Adipose tissue (tissue), 3 donors: ENCODE results near the gene IQCF6. TPM values are rescaled to one million over a fixed set of nuclear protein-coding genes. Genes with fewer than 3 reads are reported as not detected.
"Not testable (repeated sequence)": the region's sequence is repeated elsewhere in the genome, so short reads cannot be mapped to it uniquely, and the experiment has no call there.

ENCODE experiments used
- H3K27ac ChIP-seq: one replicate; pipeline ENCODE4 v1.5.1; 2013; ENCODE audit warnings: low read depth, low read length
- WGBS, 3 donors: extraction: QIAGEN DNeasy Blood & Tissue Kit; methylation state at CpG; one replicate each; pipeline ENCODE4 v1.1.7; 2013; 5-methylcytosine and 5-hydroxymethylcytosine counted together
- polyA plus RNA-seq, 3 donors: library from polyadenylated mRNA; stranded (reverse); fragments of 200-250 nt; gene quantifications; one replicate each; pipeline ENCODE4 v1.2.3, GENCODE V29; 2013
- donor health status: healthy with polysubstance abuse.
- donor health status: Bipolar disorder and iron deficiency.
- donor health status: healthy.

IQCF6 gene
- not detected for polyA plus RNA-seq

- H3K27ac ChIP-seq, result no peak within 1 kb of the TSS
- 94 to 97% (median 96%) methylated on average over 5 of the region's 5 CpGs for WGBS, 3 donors
These were observed at the start of gene IQCF6 for GRCh38 chr3:51779137-51779536. IQCF6 (minus strand) TSS chr3:51779237; CDS start chr3:51779224, 13 bp downstream.

GRCh38 chr3:51828297-51828696 is 49.3 kb upstream of the IQCF6 start:
- H3K27ac ChIP-seq, result no peak overlapping the region
- WGBS, 3 donors, result 56 to 80% (median 78%) methylated on average over 1 of the region's 1 CpG

DNA sequence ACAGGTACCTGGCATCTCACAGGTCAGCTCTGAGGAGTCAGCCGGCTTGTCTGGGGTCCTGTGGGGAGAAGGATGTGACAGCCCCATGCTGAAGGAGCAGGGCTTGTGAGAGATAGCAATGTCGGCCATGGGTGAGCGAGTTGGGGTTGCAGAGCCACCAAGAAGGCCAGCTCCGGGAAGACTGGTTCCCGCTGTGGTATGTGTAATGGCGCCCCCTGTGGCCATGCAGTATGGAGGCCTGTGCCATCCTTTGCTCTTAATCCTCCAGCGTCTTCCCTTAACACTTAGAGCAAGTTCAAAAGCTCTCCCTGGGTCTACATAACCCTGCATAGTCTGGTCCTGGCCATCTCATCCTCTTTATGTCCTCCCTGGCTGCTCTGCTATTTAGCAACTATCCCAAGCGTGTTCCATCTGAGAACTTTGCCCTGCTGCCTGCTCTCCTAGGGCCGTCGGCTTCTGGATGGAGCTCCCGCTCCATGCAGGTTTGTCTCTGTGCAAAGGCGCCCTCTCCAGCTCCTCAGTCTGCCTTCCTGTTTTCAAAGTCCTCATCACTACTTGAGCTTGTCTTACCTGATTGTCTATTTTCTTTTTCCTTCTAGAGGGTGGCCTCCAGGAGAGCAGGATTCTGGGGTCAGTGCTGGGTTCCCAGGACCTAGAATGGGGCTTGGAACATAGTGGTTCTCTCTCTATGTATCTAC is 40.8 kb upstream of the IQCF6 start:
- WGBS, 3 donors, result 44 to 50% (median 49%) methylated on average over 12 of the region's 12 CpGs
- H3K27ac ChIP-seq, result no peak overlapping the region

DNA sequence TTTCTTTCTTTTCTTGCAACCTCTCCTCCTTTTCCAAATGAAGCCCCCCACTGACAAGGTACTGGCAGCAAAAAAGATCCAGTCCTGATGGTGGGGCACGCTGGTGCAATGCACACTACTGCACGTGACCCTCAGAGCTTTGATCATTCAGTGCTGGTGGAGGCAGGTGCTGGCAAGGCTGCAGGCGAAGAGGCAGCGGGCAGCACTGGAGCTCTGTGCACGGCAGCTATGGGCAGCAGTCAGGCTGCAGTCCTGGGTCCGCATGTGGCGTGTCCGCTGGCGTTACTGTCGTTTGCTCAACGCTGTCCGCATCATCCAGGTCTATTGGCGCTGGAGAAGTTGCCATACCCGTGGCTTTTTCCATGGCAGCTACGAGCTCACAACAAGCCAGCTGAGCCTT is 40.1 kb upstream of the IQCF6 start:
- 85 to 94% (median 90%) methylated on average over 15 of the region's 15 CpGs for WGBS, 3 donors
- H3K27ac ChIP-seq, result no peak overlapping the region

GRCh38 chr3:51817375-51817774 is 38.3 kb upstream of the IQCF6 start:
- no peak overlapping the region for H3K27ac ChIP-seq
- 83 to 93% (median 84%) methylated on average over 2 of the region's 2 CpGs for WGBS, 3 donors

DNA sequence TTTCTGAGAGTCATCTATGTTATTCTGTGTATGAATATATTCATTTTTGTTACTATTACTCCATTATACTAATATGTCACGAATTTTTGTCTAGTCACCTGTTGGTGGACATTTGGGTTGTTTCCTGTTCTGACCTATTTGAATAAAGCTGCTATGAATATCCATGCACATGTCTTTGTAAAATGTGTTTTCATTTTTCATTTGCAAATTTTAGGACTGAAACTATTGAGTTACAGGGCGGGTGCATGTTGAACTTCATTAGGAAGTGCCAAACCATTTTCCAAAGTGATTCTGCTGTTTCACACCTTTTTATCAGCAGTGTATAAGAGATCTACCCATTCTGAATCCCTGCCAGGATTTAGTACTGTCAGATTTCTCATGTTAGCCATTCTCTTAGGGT is 37.7 kb upstream of the IQCF6 start:
- no peak overlapping the region for H3K27ac ChIP-seq
- 67 to 86% (median 85%) methylated on average over 2 of the region's 2 CpGs for WGBS, 3 donors

DNA sequence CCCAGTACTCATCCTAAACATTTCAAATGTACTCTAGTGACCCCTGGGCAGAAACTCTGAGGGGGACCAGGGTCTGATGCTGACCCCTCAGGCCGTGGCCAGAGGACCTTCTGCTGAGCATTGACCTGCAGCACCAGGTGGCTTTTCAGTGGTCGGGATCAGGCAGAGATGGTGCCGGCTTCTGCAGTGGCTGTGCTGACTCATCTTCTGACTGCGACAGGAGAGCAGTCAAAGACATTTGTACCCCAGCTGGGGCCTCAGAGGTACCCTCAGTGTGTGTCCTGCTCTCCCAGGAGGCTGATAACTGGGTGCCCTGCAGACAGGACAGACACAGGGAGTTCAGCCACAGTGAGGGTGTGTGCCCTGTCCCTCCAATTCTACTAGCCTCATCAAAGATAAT is 36.6 kb upstream of the IQCF6 start:
- H3K27ac ChIP-seq, result no peak overlapping the region
- 63 to 67% (median 66%) methylated on average over 4 of the region's 4 CpGs for WGBS, 3 donors

DNA sequence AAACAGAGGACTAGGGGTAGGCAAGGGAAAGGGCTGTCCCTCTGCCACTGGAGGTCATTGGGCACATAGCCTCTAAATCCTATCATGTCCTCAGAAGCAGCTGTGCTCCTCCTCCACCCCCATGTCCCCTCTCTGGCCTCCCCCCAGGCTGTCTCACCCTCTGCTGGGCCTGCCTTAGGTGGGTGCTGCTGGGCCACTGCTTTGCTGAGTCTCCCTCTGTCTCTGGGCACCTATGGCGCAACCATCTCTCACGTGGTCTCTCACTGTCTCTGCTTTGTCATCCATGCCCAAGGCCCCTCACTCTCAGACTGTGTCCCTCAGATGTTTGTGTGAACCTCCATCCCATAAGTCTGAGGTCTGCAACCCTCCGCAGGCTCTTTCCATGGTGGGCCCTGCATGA is 35.0 kb upstream of the IQCF6 start:
- no peak overlapping the region for H3K27ac ChIP-seq
- 86 to 90% (median 88%) methylated on average over 3 of the region's 3 CpGs for WGBS, 3 donors

GRCh38 chr3:51813539-51813938 is 34.5 kb upstream of the IQCF6 start:
- WGBS, 3 donors, result 44 to 67% (median 67%) methylated on average over 5 to 6 of the region's 6 CpGs
- no peak overlapping the region for H3K27ac ChIP-seq

DNA sequence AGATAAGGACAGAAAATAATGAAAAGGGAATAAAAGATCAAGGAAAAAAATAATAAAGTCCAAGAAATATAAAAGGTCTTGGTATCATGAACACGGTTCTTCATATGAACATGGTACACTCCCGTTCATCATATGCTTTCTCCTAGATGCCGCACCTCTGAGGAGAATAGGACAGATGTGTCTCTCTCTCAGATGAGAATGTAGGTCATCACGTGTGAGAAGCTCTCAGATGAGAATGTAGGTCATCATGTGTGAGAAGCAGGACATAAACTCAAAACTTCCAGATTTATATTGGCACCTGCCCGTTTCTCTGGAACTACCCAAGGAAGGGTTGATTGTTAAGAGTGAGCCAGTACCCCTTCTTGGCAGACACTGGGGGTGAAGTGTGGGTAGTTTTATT is 29.9 kb upstream of the IQCF6 start:
- 80 to 92% (median 86%) methylated on average over 5 of the region's 5 CpGs for WGBS, 3 donors
- H3K27ac ChIP-seq, result no peak overlapping the region

- 20 to 53% (median 47%) methylated on average over 11 of the region's 11 CpGs for WGBS, 3 donors
- H3K27ac ChIP-seq, result no peak overlapping the region
These were observed 23.2 kb upstream of the IQCF6 start for GRCh38 chr3:51802106-51802703.

DNA sequence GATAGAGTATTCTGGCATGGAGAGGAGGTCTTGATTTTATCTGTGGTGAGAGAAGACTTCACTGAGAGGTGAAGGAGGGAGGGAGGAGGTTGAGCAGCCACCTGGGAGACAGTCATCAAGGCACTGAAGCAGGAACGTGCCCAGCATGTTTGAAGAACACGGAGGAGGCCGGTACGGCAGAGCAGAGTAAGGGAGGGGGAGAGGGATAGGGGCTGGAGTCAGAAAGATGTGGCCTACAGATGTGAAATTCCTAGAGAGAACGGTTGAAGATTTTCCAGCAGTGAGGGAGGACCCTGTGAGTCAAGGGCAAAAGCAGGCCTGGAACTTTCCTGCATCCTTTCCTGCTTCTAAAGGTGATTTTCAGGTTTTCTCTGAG is 21.7 kb upstream of the IQCF6 start:
- 63 to 66% (median 65%) methylated on average over 5 of the region's 5 CpGs for WGBS, 3 donors
- H3K27ac ChIP-seq, result no peak overlapping the region

- H3K27ac ChIP-seq, result no peak overlapping the region
- WGBS, 3 donors, result 18 to 28% (median 26%) methylated on average over 3 of the region's 3 CpGs
These were observed 21.1 kb upstream of the IQCF6 start for GRCh38 chr3:51799879-51800749.

DNA sequence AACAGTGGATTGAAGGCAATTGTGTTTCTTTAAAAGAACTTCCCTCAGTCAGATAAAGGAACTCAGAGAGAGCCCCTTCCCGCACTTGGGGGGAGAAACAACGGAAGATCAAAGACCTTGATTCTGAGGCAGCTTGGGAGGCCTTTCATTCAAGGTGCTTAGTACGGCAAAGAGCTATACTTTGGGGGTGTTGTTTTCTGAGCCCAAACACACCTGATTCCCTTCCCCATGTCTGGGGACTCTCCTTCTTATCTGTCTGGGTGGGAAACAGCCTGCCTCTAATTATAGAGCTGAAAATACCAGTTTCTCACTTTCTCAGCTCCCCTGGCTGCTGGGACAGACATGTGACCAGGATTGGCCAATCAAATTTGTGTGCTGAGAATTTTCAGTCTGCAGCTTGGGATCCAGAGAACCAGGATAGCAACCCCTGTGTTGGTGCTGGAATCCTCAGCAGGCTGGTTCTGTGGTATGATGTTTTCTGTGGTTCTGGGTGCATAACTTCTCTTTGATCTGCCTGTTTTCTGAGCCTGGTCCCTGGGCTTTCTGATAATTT is 19.4 kb upstream of the IQCF6 start:
- 15 to 47% (median 44%) methylated on average over 3 of the region's 3 CpGs for WGBS, 3 donors
- H3K27ac ChIP-seq, result no peak overlapping the region

DNA sequence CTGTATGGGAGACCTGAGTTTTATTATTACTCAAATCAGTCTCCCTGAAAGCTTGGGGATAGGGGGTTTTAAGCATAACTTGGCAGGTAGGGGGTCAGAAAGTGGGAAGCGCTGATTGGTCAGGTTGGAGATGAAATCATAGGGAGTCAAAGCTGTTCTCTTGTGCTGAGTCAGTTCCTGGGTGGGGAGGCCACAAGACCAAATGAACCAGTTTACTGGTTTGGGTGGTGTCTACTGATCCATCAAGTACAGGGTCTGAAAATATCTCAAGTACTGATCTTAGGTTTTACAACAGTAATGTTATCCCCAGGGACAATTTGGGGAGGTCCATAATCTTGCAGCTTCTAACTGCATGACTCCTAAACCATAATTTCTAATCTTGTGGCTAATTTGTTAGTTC is 17.8 kb upstream of the IQCF6 start:
- H3K27ac ChIP-seq, result no peak overlapping the region
- 90 to 96% (median 93%) methylated on average over 1 of the region's 1 CpG for WGBS, 3 donors

GRCh38 chr3:51794206-51794605 is 15.2 kb upstream of the IQCF6 start:
- H3K27ac ChIP-seq, result no peak overlapping the region
- WGBS, 3 donors, result 37 to 67% (median 50%) methylated on average over 2 of the region's 2 CpGs

DNA sequence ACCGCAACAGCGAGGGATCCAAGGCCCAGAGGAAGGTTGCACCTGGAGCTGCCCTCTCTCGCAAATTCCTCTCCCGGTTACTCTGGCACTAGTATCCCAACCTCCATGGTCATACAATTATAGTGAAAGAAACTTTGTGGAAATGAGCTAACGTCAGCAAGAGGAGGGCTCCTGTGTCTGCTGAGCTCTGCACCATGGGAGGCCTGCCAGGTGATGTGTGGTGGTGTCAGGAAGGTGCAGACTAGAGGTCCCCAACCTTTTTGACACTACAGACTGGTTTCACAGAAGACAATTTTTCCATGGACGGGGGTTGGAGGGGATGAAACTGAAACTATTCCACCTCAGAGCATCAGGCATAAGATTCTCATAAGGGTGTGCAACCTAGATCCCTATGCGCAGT is 13.2 kb upstream of the IQCF6 start:
- H3K27ac ChIP-seq, result no peak overlapping the region
- 76 to 88% (median 85%) methylated on average over 7 of the region's 7 CpGs for WGBS, 3 donors

GRCh38 chr3:51789437-51789836 is 10.4 kb upstream of the IQCF6 start:
- no peak overlapping the region for H3K27ac ChIP-seq
- 89 to 95% (median 94%) methylated on average over 1 of the region's 1 CpG for WGBS, 3 donors

DNA sequence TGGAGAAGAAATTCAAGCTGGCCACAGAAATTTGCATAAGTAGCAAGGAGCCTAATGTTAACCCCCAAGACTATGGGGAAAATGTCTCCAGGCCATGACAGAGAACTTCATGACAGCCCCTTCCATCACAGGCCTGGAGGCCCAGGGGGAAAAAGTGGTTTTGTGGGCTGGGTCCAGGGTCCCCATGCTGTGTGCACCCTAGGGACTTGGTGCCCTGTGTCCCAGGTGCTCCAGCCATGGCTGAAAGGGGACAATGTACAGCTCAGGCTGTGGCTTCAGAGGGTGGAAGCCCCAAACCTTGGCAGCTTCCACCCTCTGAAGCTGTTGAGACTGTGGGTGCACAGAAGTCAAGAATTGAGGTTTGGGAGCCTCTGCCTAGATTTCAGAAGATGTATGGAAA is 8.5 kb upstream of the IQCF6 start:
- not testable (repeated sequence) for H3K27ac ChIP-seq
